Measurements from ENCODE around the gene SAMD8.
A peak's percentile ranks its signal among the peaks of the same experiment; 100 is the strongest.
"Not testable (repeated sequence)": the region's sequence is repeated elsewhere in the genome, so short reads cannot be mapped to it uniquely, and the experiment has no call there.

DNA sequence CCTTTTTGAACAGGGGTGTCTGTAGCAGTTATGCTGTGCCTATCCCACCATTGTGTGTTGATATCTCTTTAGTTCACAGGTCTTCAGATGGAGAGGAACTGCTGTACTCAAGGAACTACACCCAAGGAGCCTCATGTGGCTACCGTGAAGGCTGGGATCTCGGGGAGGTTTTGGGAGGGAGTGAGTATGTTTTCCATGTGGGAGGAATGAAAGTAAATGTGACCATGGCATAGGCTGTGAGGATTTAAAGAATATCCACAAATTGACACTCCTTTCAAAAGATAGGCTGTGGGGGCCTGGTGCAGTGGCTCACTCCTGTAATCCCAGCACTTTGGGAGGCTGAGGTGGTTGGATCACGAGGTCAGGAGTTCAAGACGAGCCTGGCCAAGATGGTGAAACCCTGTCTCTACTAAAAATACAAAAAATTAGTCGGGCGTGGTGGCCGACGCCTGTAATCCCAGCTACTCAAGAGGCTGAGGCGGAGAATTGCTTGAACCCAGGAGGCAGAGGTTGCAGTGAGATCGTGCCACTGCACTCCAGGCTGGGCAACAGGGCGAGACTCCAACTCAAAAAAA lies 91.7 kb downstream of the SAMD8 start:
- TF ChIP-seq, protein P1, sequence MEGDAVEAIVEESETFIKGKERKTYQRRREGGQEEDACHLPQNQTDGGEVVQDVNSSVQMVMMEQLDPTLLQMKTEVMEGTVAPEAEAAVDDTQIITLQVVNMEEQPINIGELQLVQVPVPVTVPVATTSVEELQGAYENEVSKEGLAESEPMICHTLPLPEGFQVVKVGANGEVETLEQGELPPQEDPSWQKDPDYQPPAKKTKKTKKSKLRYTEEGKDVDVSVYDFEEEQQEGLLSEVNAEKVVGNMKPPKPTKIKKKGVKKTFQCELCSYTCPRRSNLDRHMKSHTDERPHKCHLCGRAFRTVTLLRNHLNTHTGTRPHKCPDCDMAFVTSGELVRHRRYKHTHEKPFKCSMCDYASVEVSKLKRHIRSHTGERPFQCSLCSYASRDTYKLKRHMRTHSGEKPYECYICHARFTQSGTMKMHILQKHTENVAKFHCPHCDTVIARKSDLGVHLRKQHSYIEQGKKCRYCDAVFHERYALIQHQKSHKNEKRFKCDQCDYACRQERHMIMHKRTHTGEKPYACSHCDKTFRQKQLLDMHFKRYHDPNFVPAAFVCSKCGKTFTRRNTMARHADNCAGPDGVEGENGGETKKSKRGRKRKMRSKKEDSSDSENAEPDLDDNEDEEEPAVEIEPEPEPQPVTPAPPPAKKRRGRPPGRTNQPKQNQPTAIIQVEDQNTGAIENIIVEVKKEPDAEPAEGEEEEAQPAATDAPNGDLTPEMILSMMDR (IDR thresholded peaks at IDR 0.05) = not testable (repeated sequence)
- peak in 1 of 2 donors; percentile 4 for TF ChIP-seq POLR2AphosphoS5 (IDR thresholded peaks at IDR 0.05; ENCODE audit: insufficient read depth in 1 of 2, low read depth in 1 of 2)

All from vagina (tissue), 2 donors.